Activated T-cell treated with anti-CD3 and anti-CD28 coated beads for 24 hours (primary cell): ENCODE measurements around the gene SLC35G6.
"Not testable (repeated sequence)": the region's sequence is repeated elsewhere in the genome, so short reads cannot be mapped to it uniquely, and the experiment has no call there.

ENCODE experiments used
- DNase-seq: peaks from one replicate; pipeline ENCODE4 v3.0.0-alpha.2; 2020; ENCODE audit warnings: low read depth

SLC35G6 gene

GRCh38 chr17:7479213-7480088, 1.8 kb upstream of the SLC35G6 start, which contains the start of gene ZBTB4:
ZBTB4 (minus strand) TSS chr17:7479631; CDS start chr17:7466801, 12,830 bp downstream.
- peak; percentile 43 for DNase-seq

- DNase-seq, result no peak
These were observed 1.2 kb upstream of the SLC35G6 start for GRCh38 chr17:7480089-7480384.

- not testable (repeated sequence) for DNase-seq
These were observed 846 bp downstream of the SLC35G6 start for GRCh38 chr17:7481842-7482741.

- not testable (repeated sequence) for DNase-seq
These were observed 1.5 kb downstream of the SLC35G6 start for GRCh38 chr17:7482742-7483088.

- DNase-seq, result peak; percentile 84
These were observed 2.2 kb downstream of the SLC35G6 start for GRCh38 chr17:7483255-7484066.

- peak; percentile 97 for DNase-seq
These were observed 3.0 kb downstream of the SLC35G6 start, which contains the start of gene POLR2A for GRCh38 chr17:7484067-7484918. POLR2A (plus strand) TSS chr17:7484366.

GRCh38 chr17:7484919-7485377, 3.7 kb downstream of the SLC35G6 start:
- no peak for DNase-seq

GRCh38 chr17:7486181-7486580, 4.9 kb downstream of the SLC35G6 start:
- DNase-seq, result no peak

GRCh38 chr17:7490144-7490543, 8.9 kb downstream of the SLC35G6 start:
- DNase-seq, result no peak

- DNase-seq, result no peak
These were observed 10.3 kb downstream of the SLC35G6 start for GRCh38 chr17:7491583-7491982.

- DNase-seq, result no peak
These were observed 12.7 kb downstream of the SLC35G6 start for GRCh38 chr17:7493941-7494340.

- DNase-seq, result no peak
These were observed 14.7 kb downstream of the SLC35G6 start for GRCh38 chr17:7495906-7496434.

- no peak for DNase-seq
These were observed 15.4 kb downstream of the SLC35G6 start for GRCh38 chr17:7496470-7497183.

- DNase-seq, result no peak
These were observed 16.0 kb downstream of the SLC35G6 start for GRCh38 chr17:7497228-7497627.

- no peak for DNase-seq
These were observed 16.4 kb downstream of the SLC35G6 start for GRCh38 chr17:7497636-7498035.

GRCh38 chr17:7499161-7499560, 17.9 kb downstream of the SLC35G6 start:
- DNase-seq, result no peak

- no peak for DNase-seq
These were observed 20.5 kb downstream of the SLC35G6 start for GRCh38 chr17:7501729-7502128.

GRCh38 chr17:7502171-7502847, 21.1 kb downstream of the SLC35G6 start:
- no peak for DNase-seq

- no peak for DNase-seq
These were observed 21.7 kb downstream of the SLC35G6 start for GRCh38 chr17:7502987-7503386.

- no peak for DNase-seq
These were observed 22.3 kb downstream of the SLC35G6 start for GRCh38 chr17:7503521-7503920.
